ENCODE results near the gene SPATS1. TPM values are rescaled to one million over a fixed set of nuclear protein-coding genes. Genes with fewer than 3 reads are reported as not detected.

SPATS1 gene
- polyA plus RNA-seq, 1 donor from 2014 or later: not detected

GRCh38 chr6:44307217-44307616 lies 35.2 kb upstream of the SPATS1 start:
- TF ChIP-seq EP300 (conservative IDR thresholded peaks at IDR 0.05; ENCODE audit: poor library complexity, severe bottlenecking) (no peak), POLR2AphosphoS5 (IDR thresholded peaks at IDR 0.05) (no peak), TAF1 (IDR thresholded peaks at IDR 0.05; ENCODE audit: low read depth) (no peak), CTCF (IDR thresholded peaks at IDR 0.05; ENCODE audit: poor library complexity, severe bottlenecking) (no peak), RAD21 (conservative IDR thresholded peaks at IDR 0.05) (no peak), MXI1 (conservative IDR thresholded peaks at IDR 0.05; ENCODE audit: poor library complexity, severe bottlenecking) (no peak), EZH2 (IDR thresholded peaks at IDR 0.05; ENCODE audit: borderline replicate concordance, insufficient read depth, low read length, poor library complexity, severe bottlenecking) (no peak), SMC3 (conservative IDR thresholded peaks at IDR 0.05; ENCODE audit: poor library complexity) (no peak), REST (IDR thresholded peaks at IDR 0.05; ENCODE audit: borderline replicate concordance) (no peak)
- H3K4me3 ChIP-seq (ENCODE audit: low read length): no peak overlapping the region

GRCh38 chr6:44309092-44309491 lies 33.4 kb upstream of the SPATS1 start:
- no peak overlapping the region for H3K4me3 ChIP-seq (ENCODE audit: low read length)
- H3K9me3 ChIP-seq (ENCODE audit: low read length): no peaks in the 10 kb centered on the region
- no peaks in the 10 kb centered on the region for H3K27me3 ChIP-seq (ENCODE audit: insufficient read depth, low read depth, low read length)
- no peak overlapping the region for H3K4me2 ChIP-seq (ENCODE audit: low read length)
- H3K79me2 ChIP-seq (replicated peaks; ENCODE audit: insufficient read depth, low read length): peaks cover 7% of the 10 kb centered on the region
- no peaks in the 10 kb centered on the region for H4K20me1 ChIP-seq (ENCODE audit: insufficient read depth)
- H3K9me2 ChIP-seq (ENCODE audit: insufficient read depth, low read length): no peaks in the 10 kb centered on the region
- no peak overlapping the region for H2AFZ ChIP-seq (ENCODE audit: low read depth, low read length)
- no peak overlapping the region for H3K27ac ChIP-seq (ENCODE audit: low read length)
- no peak for TF ChIP-seq REST (IDR thresholded peaks at IDR 0.05; ENCODE audit: borderline replicate concordance)
- no peak for TF ChIP-seq EP300 (conservative IDR thresholded peaks at IDR 0.05; ENCODE audit: poor library complexity, severe bottlenecking)
- TF ChIP-seq POLR2AphosphoS5 (IDR thresholded peaks at IDR 0.05): no peak
- no peak for TF ChIP-seq EZH2 (IDR thresholded peaks at IDR 0.05; ENCODE audit: borderline replicate concordance, insufficient read depth, low read length, poor library complexity, severe bottlenecking)
- no peak for TF ChIP-seq MXI1 (conservative IDR thresholded peaks at IDR 0.05; ENCODE audit: poor library complexity, severe bottlenecking)
- no peak for TF ChIP-seq RAD21 (conservative IDR thresholded peaks at IDR 0.05)
- TF ChIP-seq CTCF (IDR thresholded peaks at IDR 0.05; ENCODE audit: poor library complexity, severe bottlenecking): no peak
- TF ChIP-seq TAF1 (IDR thresholded peaks at IDR 0.05; ENCODE audit: low read depth): no peak
- no peak for TF ChIP-seq SMC3 (conservative IDR thresholded peaks at IDR 0.05; ENCODE audit: poor library complexity)
- no peaks in the 10 kb centered on the region for H3F3A ChIP-seq (ENCODE audit: insufficient read depth, low read length, poor library complexity, severe bottlenecking)
- peaks cover 7% of the 10 kb centered on the region for H3K36me3 ChIP-seq (ENCODE audit: insufficient read depth, low read length)
- H3K9ac ChIP-seq (ENCODE audit: low read length): no peak overlapping the region

More at GRCh38 chr6:44307217-44307616, 35.2 kb upstream of the SPATS1 start:
- H3K79me2 ChIP-seq (replicated peaks; ENCODE audit: insufficient read depth, low read length): peaks cover under 1% of the 10 kb centered on the region
- H3K4me2 ChIP-seq (ENCODE audit: low read length): no peak overlapping the region
- no peaks in the 10 kb centered on the region for H4K20me1 ChIP-seq (ENCODE audit: insufficient read depth)
- no peaks in the 10 kb centered on the region for H3K9me3 ChIP-seq (ENCODE audit: low read length)
- H3K36me3 ChIP-seq (ENCODE audit: insufficient read depth, low read length): peaks cover 7% of the 10 kb centered on the region
- no peak overlapping the region for H3K9ac ChIP-seq (ENCODE audit: low read length)
- H3K27me3 ChIP-seq (ENCODE audit: insufficient read depth, low read depth, low read length): no peaks in the 10 kb centered on the region
- H3F3A ChIP-seq (ENCODE audit: insufficient read depth, low read length, poor library complexity, severe bottlenecking): no peaks in the 10 kb centered on the region
- no peak overlapping the region for H2AFZ ChIP-seq (ENCODE audit: low read depth, low read length)
- H3K9me2 ChIP-seq (ENCODE audit: insufficient read depth, low read length): no peaks in the 10 kb centered on the region
- no peak overlapping the region for H3K27ac ChIP-seq (ENCODE audit: low read length)
